Inflammatory macrophage (primary cell): ENCODE measurements around the gene TIGD3.
A peak's percentile ranks its signal among the peaks of the same experiment; 100 is the strongest.
"Not testable (repeated sequence)": the region's sequence is repeated elsewhere in the genome, so short reads cannot be mapped to it uniquely, and the experiment has no call there.

Experiments used
- DNase-seq, 2 donors: peaks; one replicate each; pipeline ENCODE4 v3.0.0-alpha.2; 2020 to 2022

The TIGD3 gene

GRCh38 chr11:65327021-65327420 is 27.5 kb upstream of the TIGD3 start:
- no peak for DNase-seq

DNA sequence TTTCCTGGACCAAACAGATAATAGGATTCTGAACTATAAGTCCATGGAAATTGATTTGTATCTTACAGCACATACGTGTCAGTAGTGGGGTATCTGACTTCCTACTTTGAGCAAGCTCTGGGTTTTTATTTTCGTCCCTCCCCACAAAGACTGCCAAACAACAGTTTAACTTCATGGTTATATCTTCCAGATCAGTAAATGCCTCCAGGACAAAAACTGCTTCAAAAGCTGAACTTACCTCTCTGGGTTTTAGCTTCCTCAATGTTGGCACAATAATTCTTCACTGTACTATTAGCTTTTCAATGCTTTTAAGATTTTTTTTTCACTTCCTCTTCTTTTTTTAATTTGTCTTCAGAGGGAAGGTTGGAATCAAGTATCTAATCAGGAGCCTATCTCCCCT is 25.1 kb upstream of the TIGD3 start:
- peak in 1 of 2 donors; percentile 20 for DNase-seq

- DNase-seq = peak; percentile 92 to 94
These were observed 24.6 kb upstream of the TIGD3 start for GRCh38 chr11:65329944-65330403.

DNA sequence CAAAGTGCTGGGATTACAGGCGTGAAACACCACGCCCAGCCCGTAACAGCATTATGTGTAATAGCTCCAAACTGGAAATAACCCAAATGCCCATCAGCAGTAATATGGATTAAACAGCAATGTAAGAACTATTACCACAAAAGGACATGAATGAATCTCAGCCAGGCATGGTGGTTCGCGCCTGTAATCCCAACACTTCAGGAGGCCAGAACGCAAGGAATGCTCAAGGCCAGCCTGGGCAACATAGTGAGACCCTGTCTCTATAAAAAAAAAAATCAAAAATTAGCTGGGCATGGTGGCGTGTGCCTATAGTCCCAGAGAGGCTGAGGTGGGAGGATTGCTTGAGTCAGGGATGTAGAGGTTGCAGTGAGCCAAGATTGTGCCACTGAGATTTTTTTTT is 24.0 kb upstream of the TIGD3 start:
- DNase-seq = no peak

GRCh38 chr11:65332591-65332990 is 22.0 kb upstream of the TIGD3 start:
- not testable (repeated sequence) for DNase-seq

DNA sequence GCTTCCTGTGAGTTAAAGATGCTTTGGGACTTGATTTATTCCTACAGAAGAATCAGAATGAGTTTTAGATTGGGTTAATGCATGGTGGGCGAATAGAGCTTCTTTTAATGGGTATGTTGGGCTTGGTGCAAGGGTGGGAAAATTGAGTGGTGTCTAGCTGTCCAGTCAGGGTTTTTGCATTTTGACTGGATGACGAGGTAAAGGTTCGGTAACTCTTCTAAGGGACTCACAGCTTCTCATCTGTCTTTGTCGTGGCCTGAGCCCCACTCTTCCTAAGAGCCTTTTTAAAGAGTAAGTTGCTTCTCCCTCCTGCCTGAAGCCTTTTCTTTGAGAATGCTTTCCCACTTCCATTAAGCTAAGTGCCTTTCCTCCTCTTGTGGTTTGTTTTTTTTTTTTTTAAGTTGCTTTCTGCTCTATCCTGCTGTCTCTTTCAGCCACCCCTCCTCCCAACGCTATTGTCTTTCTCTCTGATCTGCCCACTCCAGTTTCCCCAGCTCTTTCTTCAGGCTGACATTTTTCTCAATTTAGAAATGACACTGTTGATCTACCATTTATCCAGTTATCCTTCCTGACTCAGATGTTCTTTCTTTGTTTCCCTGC is 19.8 kb upstream of the TIGD3 start:
- no peak for DNase-seq

DNA sequence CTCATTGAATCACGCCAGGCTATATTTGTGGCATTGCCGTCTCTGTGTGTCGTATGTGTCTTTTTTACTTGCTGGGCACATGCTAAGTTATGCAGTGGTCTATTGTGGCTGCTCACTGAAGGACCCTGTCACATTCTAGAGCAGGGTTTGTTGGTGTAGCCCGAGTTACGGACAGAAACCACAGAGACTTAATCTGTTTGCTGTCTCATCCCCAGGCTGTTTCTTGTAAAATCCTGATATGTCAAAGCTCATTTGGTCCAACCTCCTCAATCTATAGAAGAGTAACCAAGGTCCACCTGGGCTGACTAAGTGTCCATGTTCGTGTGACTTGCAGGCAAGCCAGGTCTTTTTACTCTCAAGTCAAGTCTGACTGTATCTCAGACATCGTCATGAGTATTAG is 15.9 kb upstream of the TIGD3 start:
- no peak for DNase-seq

DNA sequence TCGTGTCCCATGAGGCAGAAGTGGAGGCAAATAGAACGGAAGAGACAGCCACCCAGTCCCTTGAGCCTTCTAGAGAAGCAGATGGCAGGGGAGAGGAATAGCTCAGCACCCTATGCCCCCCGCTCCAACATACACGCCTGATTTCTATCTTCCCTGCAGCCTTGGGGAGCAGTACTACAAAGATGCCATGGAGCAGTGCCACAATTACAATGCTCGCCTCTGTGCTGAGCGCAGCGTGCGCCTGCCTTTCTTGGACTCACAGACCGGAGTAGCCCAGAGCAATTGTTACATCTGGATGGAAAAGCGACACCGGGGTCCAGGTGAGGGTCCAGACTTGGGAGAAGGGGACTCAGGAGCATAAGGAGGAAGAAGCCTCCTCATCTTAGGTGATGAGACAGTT is 14.3 kb upstream of the TIGD3 start:
- no peak for DNase-seq

DNA sequence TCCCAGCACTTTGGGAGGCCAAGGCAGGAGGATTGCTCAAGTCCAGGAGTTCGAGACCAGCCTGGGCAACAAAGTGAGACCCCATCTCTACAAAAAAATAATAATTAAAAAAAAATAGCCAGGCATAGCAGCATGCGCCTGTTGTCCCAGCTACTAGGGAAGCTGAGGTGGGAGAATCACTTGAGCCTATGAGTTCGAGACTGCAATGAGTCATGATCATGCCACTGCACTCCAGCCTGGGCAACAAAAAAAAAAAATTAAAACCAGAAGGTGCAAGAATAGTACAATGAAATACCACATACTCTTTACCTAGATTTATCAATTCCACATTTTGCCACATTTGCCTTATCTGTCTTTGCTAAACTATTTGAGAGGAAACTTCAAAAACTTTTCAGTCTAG is 12.7 kb upstream of the TIGD3 start:
- peak; percentile 44 to 73 for DNase-seq

DNA sequence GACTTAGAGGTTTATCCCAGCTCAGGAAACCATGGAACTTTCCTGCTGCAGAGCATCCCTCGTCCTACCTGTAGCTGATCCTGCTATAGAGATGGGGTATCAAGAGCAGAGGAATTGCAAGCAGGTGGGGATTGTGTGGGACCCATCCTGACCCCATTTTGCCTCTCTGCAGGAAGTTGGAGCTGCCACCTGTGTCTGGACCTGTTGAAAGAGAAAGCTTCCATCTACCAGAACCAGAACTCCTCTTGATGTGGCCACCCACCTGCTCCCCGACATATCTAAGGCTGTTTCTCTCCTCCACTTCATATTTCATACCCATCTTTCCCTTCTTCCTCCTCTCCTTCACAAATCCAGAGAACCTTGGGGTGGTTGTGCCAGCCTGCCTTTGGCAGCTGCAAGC is 3.0 kb upstream of the TIGD3 start:
- no peak for DNase-seq

DNA sequence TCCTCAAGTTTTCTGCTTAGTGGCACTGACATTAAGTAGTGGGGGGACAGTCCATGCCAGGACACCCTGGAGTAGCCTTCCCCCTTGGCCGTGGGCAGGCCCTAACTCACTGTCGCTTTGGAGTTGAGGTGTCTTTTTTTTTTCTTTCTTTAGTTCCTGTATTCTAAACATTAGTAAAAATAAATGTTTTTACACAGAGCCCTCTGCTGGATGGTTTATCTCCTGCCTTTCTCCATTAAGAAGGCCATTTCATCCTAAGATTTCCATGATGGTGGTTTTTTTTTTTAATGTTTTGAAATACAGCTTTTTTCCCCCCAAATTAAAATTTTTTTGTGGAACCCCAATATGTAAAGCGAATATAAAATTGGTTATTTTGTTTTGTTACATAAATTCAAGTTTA is 1.8 kb upstream of the TIGD3 start:
- DNase-seq = peak; percentile 19 to 55

- no peak for DNase-seq
These were observed 1.2 kb upstream of the TIGD3 start for GRCh38 chr11:65353376-65353775.

DNA sequence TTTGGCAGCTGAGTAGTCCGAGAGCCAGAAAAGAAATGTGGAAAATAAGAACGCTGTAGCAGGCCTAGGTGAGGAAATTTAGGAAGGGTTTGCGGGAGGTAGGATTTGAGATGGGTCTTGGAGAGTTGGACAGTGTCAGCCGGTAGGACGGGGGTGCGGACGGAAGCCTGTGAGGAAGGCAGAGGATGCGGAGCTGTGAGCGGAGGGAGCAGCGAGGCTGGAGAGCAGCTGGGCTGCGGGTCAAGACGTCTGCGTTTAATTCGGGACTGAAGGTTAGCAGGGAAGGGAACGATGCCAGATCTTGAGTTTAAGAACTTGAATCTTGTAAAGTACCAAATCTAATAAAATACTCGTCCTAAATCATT is 669 bp upstream of the TIGD3 start:
- DNase-seq = no peak

DNA sequence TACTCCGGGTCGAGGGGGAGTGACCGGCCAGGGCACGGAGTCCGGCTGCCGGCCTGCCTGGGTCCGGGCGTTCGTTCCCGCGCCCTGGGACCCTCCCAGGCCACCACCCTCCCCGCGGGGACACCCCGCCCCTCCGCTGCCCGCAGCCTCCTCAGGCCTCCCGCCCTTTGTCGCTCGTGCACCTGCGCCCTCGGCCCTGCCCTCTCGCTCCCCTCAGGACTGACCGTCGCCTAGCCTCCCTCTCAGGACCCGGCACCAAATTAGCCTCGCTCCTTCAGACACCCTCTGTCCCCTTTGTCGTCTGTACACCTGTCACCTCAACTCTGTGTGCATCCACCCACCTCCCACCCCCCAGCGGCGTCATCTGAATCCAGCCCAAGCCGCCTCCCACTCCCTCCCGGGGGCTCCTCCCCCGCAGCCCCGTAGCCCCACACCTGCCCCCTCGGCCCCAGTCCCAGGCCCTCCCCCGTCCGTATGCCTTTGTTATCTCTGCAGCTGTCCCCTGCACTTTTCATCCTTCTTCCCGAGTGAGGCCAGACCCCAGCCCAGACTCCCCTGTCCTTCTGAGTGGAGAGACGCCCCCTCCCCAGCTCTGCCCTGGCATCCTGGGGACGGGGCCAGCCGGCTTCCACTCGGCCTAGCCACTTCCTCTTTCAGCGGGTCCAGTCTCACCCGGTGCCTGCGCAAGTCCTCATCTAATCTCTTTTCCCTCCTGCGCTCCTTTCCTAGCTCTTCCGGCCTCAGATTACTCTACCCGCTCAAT is 643 bp downstream of the TIGD3 start:
- DNase-seq = peak in 1 of 2 donors; percentile 39

- no peak for DNase-seq
These were observed 1.3 kb downstream of the TIGD3 start for GRCh38 chr11:65355776-65356393.

GRCh38 chr11:65356394-65356972 is 1.9 kb downstream of the TIGD3 start:
- no peak for DNase-seq

GRCh38 chr11:65357856-65358356 is 3.4 kb downstream of the TIGD3 start:
- DNase-seq = no peak

DNA sequence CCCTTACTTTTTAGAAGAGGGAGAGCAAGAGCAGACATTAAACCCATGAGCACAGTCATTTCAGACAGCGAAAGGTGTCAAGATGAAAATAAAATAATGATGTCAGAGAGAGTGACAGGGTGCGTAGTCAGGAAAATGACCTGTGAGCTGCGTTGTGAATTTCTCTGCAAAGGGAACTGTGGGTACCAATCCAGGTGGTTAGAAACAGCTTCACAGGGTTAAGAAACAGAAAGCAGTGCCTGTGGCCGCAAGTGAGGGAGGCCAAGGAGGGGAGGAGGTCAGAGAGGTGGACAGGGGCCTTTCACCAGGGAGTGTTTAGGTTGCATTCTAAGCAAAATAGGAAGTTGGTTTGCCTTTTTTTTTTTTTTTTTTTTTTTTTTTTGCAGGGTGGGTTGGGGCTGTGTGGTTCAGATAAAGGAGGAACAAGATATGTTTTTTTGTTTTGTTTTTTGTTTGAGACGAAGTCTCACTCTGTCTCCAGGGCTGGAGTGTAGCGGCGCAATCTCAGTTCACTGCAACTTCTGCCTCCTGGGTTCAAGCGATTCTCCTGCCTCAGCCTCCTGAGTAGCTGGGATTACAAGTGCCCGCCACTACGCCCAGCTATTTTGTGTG is 7.9 kb downstream of the TIGD3 start:
- peak; percentile 64 to 87 for DNase-seq

- no peak for DNase-seq
These were observed 8.4 kb downstream of the TIGD3 start for GRCh38 chr11:65362966-65363365.

- DNase-seq = no peak
These were observed 9.2 kb downstream of the TIGD3 start for GRCh38 chr11:65363770-65364169.

DNA sequence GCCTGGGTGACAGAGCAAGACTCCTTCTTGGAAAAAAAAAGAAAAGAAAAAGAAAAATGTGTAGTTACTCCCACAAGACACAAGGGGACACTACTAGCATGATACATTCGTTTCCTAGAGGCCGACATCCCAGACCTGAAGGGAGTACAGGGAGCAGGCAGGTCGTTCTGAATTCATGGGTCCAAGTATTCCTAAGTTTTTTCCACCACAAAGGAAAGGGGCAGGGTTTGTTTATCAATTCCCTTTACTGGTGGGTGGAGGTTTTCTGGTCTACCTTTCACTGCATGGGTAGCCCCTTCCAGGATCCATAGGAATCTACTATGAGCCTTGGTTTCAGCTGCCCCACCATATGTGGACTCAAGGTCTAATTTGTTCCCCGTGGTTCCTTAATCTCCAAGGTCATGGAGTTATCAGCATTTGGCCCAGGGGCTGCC is 11.8 kb downstream of the TIGD3 start:
- peak; percentile 60 to 79 for DNase-seq

DNA sequence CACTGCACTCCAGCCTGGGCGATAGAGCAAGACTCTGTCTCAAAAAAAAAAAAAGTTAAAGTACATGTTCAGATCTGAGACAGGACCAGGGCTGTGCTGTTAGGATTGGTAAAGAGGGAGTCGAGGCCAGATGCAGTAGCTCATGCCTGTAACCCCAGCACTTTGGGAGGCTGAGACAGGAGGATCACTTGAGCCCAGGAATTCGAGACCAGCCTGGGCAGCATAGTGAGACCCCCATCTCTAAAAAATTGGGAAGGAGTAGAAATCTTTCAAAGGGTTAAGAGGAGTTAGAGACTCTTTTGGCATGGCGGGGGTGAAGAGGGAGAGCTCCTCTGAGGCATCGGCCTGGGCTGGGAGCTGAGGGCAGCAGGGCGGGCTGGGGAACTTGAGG is 16.1 kb downstream of the TIGD3 start:
- no peak for DNase-seq
